ENCODE results near the gene PPIE.

The PPIE gene

DNA sequence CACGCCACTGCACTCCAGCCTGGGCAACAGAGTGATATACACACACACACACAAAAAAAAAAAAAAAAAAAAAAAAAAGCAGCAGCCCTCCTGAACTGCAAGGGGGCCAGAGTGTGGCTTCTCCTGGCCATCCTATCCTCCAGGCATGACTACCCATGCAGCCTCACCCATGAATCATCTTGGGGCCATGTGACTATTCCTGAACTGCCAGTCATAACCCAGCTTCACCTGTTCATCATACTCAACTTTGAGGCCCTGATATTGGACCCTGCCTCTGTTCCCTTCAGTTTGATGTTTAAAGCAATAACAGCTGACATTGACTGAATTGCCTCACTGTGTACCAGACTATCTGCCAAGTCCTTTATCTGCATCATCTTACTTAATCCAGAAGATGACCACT, 44.7 kb upstream of the PPIE start:
- TF ChIP-seq RARB (CRISPR knock-in tag; IDR thresholded peaks at IDR 0.05): no peak
- TF ChIP-seq, protein P1, sequence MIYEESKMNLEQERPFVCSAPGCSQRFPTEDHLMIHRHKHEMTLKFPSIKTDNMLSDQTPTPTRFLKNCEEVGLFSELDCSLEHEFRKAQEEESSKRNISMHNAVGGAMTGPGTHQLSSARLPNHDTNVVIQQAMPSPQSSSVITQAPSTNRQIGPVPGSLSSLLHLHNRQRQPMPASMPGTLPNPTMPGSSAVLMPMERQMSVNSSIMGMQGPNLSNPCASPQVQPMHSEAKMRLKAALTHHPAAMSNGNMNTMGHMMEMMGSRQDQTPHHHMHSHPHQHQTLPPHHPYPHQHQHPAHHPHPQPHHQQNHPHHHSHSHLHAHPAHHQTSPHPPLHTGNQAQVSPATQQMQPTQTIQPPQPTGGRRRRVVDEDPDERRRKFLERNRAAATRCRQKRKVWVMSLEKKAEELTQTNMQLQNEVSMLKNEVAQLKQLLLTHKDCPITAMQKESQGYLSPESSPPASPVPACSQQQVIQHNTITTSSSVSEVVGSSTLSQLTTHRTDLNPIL (CRISPR knock-in tag; IDR thresholded peaks at IDR 0.05; ENCODE audit: low read depth): no peak
- TF ChIP-seq ZNF70 (CRISPR knock-in tag; IDR thresholded peaks at IDR 0.05): no peak
- no peak for TF ChIP-seq TOX (CRISPR knock-in tag; IDR thresholded peaks at IDR 0.05; ENCODE audit: borderline replicate concordance)
- TF ChIP-seq TCF4 (CRISPR knock-in tag; IDR thresholded peaks at IDR 0.05; ENCODE audit: borderline replicate concordance): no peak
- TF ChIP-seq ZNF565 (CRISPR knock-in tag; conservative IDR thresholded peaks at IDR 0.05; ENCODE audit: low read depth): no peak
- TF ChIP-seq POU6F1 (CRISPR knock-in tag; IDR thresholded peaks at IDR 0.05; ENCODE audit: borderline replicate concordance, low read depth): no peak
- TF ChIP-seq ZFP3 (CRISPR knock-in tag; IDR thresholded peaks at IDR 0.05): no peak
- TF ChIP-seq ISL1 (CRISPR knock-in tag; IDR thresholded peaks at IDR 0.05): no peak
- no peak for TF ChIP-seq ESRRG (CRISPR knock-in tag; IDR thresholded peaks at IDR 0.05)
- no peak for TF ChIP-seq TSHZ2 (CRISPR knock-in tag; IDR thresholded peaks at IDR 0.05)
- TF ChIP-seq OSR1 (CRISPR knock-in tag; IDR thresholded peaks at IDR 0.05): no peak
- TF ChIP-seq, protein P2, sequence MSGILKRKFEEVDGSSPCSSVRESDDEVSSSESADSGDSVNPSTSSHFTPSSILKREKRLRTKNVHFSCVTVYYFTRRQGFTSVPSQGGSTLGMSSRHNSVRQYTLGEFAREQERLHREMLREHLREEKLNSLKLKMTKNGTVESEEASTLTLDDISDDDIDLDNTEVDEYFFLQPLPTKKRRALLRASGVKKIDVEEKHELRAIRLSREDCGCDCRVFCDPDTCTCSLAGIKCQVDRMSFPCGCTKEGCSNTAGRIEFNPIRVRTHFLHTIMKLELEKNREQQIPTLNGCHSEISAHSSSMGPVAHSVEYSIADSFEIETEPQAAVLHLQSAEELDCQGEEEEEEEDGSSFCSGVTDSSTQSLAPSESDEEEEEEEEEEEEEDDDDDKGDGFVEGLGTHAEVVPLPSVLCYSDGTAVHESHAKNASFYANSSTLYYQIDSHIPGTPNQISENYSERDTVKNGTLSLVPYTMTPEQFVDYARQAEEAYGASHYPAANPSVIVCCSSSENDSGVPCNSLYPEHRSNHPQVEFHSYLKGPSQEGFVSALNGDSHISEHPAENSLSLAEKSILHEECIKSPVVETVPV (CRISPR knock-in tag; IDR thresholded peaks at IDR 0.05): no peak
- TF ChIP-seq ZC3H10 (CRISPR knock-in tag; IDR thresholded peaks at IDR 0.05): no peak
- TF ChIP-seq CSDC2 (CRISPR knock-in tag; IDR thresholded peaks at IDR 0.05): no peak
- TF ChIP-seq GLIS3 (CRISPR knock-in tag; IDR thresholded peaks at IDR 0.05): no peak
- TF ChIP-seq PPARA (CRISPR knock-in tag; IDR thresholded peaks at IDR 0.05; ENCODE audit: borderline replicate concordance): no peak
- TF ChIP-seq BACH2 (CRISPR knock-in tag; IDR thresholded peaks at IDR 0.05; ENCODE audit: borderline replicate concordance): no peak
- no peak for TF ChIP-seq ZNF8 (CRISPR knock-in tag; IDR thresholded peaks at IDR 0.05)
- no peak for TF ChIP-seq SNAI2 (CRISPR knock-in tag; IDR thresholded peaks at IDR 0.05)
- no peak for ATAC-seq

DNA sequence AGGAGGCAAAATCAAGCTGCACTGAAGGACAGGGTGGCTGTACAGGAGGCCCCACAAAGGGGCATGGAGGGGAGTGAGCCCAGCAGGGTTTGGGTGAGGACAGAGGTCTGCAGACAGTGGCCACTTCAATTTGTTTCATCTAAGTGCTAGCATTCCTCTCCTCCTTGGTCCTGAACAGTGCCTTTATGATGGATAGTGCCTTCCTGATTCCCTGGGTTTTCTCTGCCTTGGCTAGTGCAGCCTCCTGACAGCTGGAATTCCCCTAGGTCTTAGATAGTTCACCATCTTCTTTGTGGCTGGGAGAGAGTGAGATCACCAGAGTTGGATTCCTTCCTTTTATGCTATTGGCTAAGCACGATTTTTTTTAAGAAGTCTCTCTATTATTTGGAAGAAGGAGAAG, 43.7 kb upstream of the PPIE start:
- no peak for ATAC-seq
- TF ChIP-seq TSHZ2 (CRISPR knock-in tag; IDR thresholded peaks at IDR 0.05) (no peak), POU6F1 (CRISPR knock-in tag; IDR thresholded peaks at IDR 0.05; ENCODE audit: borderline replicate concordance, low read depth) (no peak), ZC3H10 (CRISPR knock-in tag; IDR thresholded peaks at IDR 0.05) (no peak), ZFP30 (CRISPR knock-in tag; IDR thresholded peaks at IDR 0.05) (no peak), CSDC2 (CRISPR knock-in tag; IDR thresholded peaks at IDR 0.05) (no peak), ARNTL (CRISPR knock-in tag; IDR thresholded peaks at IDR 0.05; ENCODE audit: borderline replicate concordance, low read depth) (no peak), TCF4 (CRISPR knock-in tag; IDR thresholded peaks at IDR 0.05; ENCODE audit: borderline replicate concordance) (no peak), RARB (CRISPR knock-in tag; IDR thresholded peaks at IDR 0.05) (no peak), ZNF8 (CRISPR knock-in tag; IDR thresholded peaks at IDR 0.05) (no peak)
- TF ChIP-seq, protein P1 (CRISPR knock-in tag; IDR thresholded peaks at IDR 0.05; ENCODE audit: low read depth): no peak
- TF ChIP-seq, protein P2 (CRISPR knock-in tag; IDR thresholded peaks at IDR 0.05): no peak
